Transverse colon (tissue), 4 donors: ENCODE data around the gene PDZD7.

Experiments
- EP300 ChIP-seq: sonication (generic); formaldehyde crosslinking; IDR thresholded peaks from one replicate; pipeline ENCODE4 v1.6.1; 2017; ENCODE audit warnings: antibody characterized with exemption, low read depth
- POLR2A ChIP-seq: fragments of 450-650 bp; IDR thresholded peaks from one replicate; pipeline ENCODE4 v1.6.1; 2016; ENCODE audit warnings: antibody characterized with exemption, mild to moderate bottlenecking, moderate library complexity
- POLR2AphosphoS5 ChIP-seq, 3 donors: sonication (generic); formaldehyde crosslinking; IDR thresholded peaks; one replicate each; pipeline ENCODE4 v1.6.1; 2016; ENCODE audit warnings: antibody characterized with exemption in 3 of 3
- TF ChIP-seq, protein P1 (sequence below), 5 experiments: fragments of 200-600 bp in 3 of 5; fragments of 450-650 bp in 2 of 5; sonication (generic) in 3 of 5; IDR thresholded peaks; 1 replicate in 2 of 5; 2 replicates in 3 of 5; pipeline ENCODE4 v1.5.1; 2016 to 2017; ENCODE audit warnings: antibody characterized with exemption in 5 of 5, inconsistent platforms in 3 of 5, mild to moderate bottlenecking in 2 of 5, moderate library complexity in 1 of 5

DNA sequence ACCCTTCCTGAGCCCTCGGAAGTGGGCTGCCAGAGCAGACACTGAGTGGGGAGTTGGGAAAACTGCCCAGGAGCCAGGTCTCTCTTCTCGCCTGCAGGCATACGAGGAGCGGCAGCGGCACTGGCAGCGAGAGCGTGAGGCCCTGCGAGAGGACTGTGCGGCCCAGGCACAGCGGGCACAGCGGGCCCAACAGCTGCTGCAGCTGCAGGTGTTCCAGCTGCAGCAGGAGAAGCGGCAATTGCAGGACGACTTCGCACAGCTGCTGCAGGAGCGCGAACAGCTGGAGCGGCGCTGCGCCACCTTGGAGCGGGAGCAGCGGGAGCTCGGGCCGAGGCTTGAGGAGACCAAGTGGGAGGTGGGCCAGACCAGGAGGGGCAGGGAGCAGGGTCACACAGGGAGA is 25.6 kb downstream of the PDZD7 start:
- no peak for TF ChIP-seq POLR2A
- TF ChIP-seq, protein P1, sequence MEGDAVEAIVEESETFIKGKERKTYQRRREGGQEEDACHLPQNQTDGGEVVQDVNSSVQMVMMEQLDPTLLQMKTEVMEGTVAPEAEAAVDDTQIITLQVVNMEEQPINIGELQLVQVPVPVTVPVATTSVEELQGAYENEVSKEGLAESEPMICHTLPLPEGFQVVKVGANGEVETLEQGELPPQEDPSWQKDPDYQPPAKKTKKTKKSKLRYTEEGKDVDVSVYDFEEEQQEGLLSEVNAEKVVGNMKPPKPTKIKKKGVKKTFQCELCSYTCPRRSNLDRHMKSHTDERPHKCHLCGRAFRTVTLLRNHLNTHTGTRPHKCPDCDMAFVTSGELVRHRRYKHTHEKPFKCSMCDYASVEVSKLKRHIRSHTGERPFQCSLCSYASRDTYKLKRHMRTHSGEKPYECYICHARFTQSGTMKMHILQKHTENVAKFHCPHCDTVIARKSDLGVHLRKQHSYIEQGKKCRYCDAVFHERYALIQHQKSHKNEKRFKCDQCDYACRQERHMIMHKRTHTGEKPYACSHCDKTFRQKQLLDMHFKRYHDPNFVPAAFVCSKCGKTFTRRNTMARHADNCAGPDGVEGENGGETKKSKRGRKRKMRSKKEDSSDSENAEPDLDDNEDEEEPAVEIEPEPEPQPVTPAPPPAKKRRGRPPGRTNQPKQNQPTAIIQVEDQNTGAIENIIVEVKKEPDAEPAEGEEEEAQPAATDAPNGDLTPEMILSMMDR (IDR thresholded peaks at IDR 0.05) = no peak
- TF ChIP-seq EP300 = no peak
- TF ChIP-seq POLR2AphosphoS5 (IDR thresholded peaks at IDR 0.05) = no peak
